Suprapubic skin (tissue), 4 donors: Measurements from ENCODE around the gene SUCLG1. TPM values are rescaled to one million over a fixed set of nuclear protein-coding genes. Genes with fewer than 3 reads are reported as not detected.
"Not testable (repeated sequence)": the region's sequence is repeated elsewhere in the genome, so short reads cannot be mapped to it uniquely, and the experiment has no call there.

Experiments
- DNase-seq, 2 donors: peaks; one replicate each; pipeline ENCODE4 v3.0.0-alpha.2; 2019; ENCODE audit warnings: low spot score in 2 of 2
- H3K27ac ChIP-seq: fragments of 200-600 bp; sonication (generic); one replicate; pipeline ENCODE4 v1.5.1; 2019
- H3K27me3 ChIP-seq: fragments of 200-600 bp; sonication (generic); one replicate; pipeline ENCODE4 v1.5.1; 2019
- H3K36me3 ChIP-seq: fragments of 200-600 bp; sonication (generic); one replicate; pipeline ENCODE4 v1.5.1; 2019
- H3K4me1 ChIP-seq: fragments of 200-600 bp; sonication (generic); one replicate; pipeline ENCODE4 v1.5.1; 2019
- H3K4me3 ChIP-seq: fragments of 200-600 bp; sonication (generic); one replicate; pipeline ENCODE4 v1.5.1; 2019; ENCODE audit warnings: mild to moderate bottlenecking
- H3K9me3 ChIP-seq: fragments of 200-600 bp; sonication (generic); one replicate; pipeline ENCODE4 v1.5.1; 2019
- CTCF ChIP-seq, 2 donors: fragments of 200-600 bp in 1 of 2; fragments of 450-650 bp in 1 of 2; sonication (generic) in 1 of 2; IDR thresholded peaks; one replicate each; pipeline ENCODE4 v1.5.1; 2016 to 2019; ENCODE audit warnings: antibody characterized with exemption in 2 of 2, mild to moderate bottlenecking in 1 of 2, moderate library complexity in 1 of 2
- EP300 ChIP-seq: sonication (generic); formaldehyde crosslinking; IDR thresholded peaks from one replicate; pipeline ENCODE4 v1.6.1; 2017; ENCODE audit warnings: antibody characterized with exemption
- POLR2A ChIP-seq, 2 donors: fragments of 450-650 bp; IDR thresholded peaks; one replicate each; pipeline ENCODE4 v1.6.1; 2017; ENCODE audit warnings: antibody characterized with exemption in 2 of 2, mild to moderate bottlenecking in 2 of 2, moderate library complexity in 2 of 2
- POLR2AphosphoS5 ChIP-seq, 3 donors: sonication (generic); formaldehyde crosslinking; IDR thresholded peaks; one replicate each; pipeline ENCODE4 v1.6.1; 2017; ENCODE audit warnings: antibody characterized with exemption in 3 of 3
- WGBS: methylation state at CpG from one replicate; pipeline ENCODE4 v1.1.5; 2018; 5-methylcytosine and 5-hydroxymethylcytosine counted together
- total RNA-seq, 4 donors: library from RNA; depleted of rRNA; stranded (reverse); fragments of >200 nt; gene quantifications; one replicate each; pipeline ENCODE4 v1.1.0, GENCODE V29; 2016

Gene SUCLG1
- total RNA-seq, 4 donors from 2014 or later, result 39.7 to 86.2 (median 71.5) TPM

GRCh38 chr2:84478867-84479266, 19.8 kb upstream of the SUCLG1 start:
- 90% methylated on average over 3 of the region's 3 CpGs for WGBS
- no peak for DNase-seq
- Histone ChIP-seq H3K36me3 (no peaks in the 10 kb centered on the region), H3K4me1 (peaks cover 6% of the 10 kb centered on the region), H3K27ac (no peak overlapping the region), H3K4me3 (no peak overlapping the region), H3K27me3 (no peaks in the 10 kb centered on the region), H3K9me3 (peaks cover 11% of the 10 kb centered on the region)
- TF ChIP-seq POLR2AphosphoS5 (IDR thresholded peaks at IDR 0.05) (no peak), CTCF (IDR thresholded peaks at IDR 0.05) (no peak), POLR2A (IDR thresholded peaks at IDR 0.05) (no peak), EP300 (no peak)

DNA sequence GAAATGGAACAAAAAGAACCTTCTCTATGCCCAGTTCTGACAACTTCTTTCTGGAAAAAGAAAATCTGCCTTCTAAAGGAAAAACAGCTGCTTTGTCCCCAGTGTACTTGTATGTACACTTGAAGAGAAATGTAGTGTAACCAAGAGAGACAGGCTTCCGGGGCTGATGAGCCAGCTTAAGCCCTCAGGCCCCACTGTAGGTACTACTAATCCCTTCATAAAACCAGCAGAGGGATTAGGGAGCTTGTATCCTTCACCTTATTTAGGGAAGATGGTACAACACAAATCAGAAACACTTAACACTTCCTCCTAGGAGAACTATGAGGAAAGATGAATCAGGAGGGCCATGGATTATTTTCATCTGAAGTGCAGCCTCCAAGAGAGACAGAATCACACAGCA, 18.8 kb upstream of the SUCLG1 start:
- Histone ChIP-seq H3K4me1 (peaks cover 16% of the 10 kb centered on the region), H3K36me3 (no peaks in the 10 kb centered on the region), H3K27me3 (no peaks in the 10 kb centered on the region), H3K4me3 (no peak overlapping the region), H3K27ac (no peak overlapping the region), H3K9me3 (peaks cover 11% of the 10 kb centered on the region)
- TF ChIP-seq CTCF (IDR thresholded peaks at IDR 0.05) (no peak), POLR2AphosphoS5 (IDR thresholded peaks at IDR 0.05) (no peak), EP300 (no peak), POLR2A (IDR thresholded peaks at IDR 0.05) (no peak)
- 92% methylated on average over 1 of the region's 1 CpG for WGBS
- no peak for DNase-seq

- Histone ChIP-seq H3K36me3 (no peaks in the 10 kb centered on the region), H3K27ac (no peak overlapping the region), H3K9me3 (peaks cover 14% of the 10 kb centered on the region), H3K4me3 (no peak overlapping the region), H3K4me1 (peaks cover 25% of the 10 kb centered on the region), H3K27me3 (no peaks in the 10 kb centered on the region)
- TF ChIP-seq POLR2A (IDR thresholded peaks at IDR 0.05) (no peak), EP300 (no peak), POLR2AphosphoS5 (IDR thresholded peaks at IDR 0.05) (no peak), CTCF (IDR thresholded peaks at IDR 0.05) (no peak)
- whole genome bisulfite sequencing, result 36% methylated on average over 4 of the region's 4 CpGs
- no peak for DNase-seq
Measured at GRCh38 chr2:84474176-84474575, 15.1 kb upstream of the SUCLG1 start.

DNA sequence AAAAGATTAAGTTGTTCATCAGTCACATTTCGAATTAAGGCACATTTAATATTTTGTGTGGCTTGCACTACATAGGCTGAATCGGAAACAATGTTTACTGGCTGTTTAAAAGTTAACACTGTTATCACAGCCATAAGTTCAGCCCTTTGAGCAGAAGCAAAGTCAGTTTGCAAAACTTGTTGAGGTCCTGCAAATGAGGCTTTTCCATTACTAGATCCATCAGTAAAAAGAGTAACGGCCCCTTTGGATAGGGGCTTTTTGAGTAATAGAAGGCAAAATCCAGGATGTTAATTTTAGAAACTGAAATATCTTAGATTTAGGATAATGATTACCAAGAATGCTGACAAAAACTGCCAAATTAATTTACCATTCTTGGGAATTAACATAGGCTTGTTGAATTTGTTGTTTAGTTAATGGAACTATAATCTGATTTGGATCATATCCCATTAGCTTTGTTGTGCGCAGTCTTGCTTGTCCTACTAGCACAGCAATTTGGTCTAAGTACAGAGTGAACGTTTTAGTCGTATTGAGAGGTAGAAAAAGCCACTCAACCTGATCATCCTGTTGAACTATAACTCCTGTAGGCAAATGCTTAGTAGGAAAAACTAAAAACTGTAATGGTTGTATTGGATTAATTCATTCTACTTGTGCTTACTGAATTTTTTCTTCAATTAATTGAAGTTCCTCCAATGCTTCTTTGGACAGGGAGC, 13.9 kb upstream of the SUCLG1 start:
- Histone ChIP-seq H3K36me3 (no peaks in the 10 kb centered on the region), H3K27me3 (no peaks in the 10 kb centered on the region), H3K4me1 (peaks cover 25% of the 10 kb centered on the region), H3K9me3 (peaks cover 14% of the 10 kb centered on the region), H3K4me3 (no peak overlapping the region), H3K27ac (no peak overlapping the region)
- TF ChIP-seq EP300 (no peak), CTCF (IDR thresholded peaks at IDR 0.05) (no peak), POLR2A (IDR thresholded peaks at IDR 0.05) (no peak), POLR2AphosphoS5 (IDR thresholded peaks at IDR 0.05) (no peak)
- 64% methylated on average over 6 of the region's 6 CpGs for WGBS
- DNase-seq, result no peak

DNA sequence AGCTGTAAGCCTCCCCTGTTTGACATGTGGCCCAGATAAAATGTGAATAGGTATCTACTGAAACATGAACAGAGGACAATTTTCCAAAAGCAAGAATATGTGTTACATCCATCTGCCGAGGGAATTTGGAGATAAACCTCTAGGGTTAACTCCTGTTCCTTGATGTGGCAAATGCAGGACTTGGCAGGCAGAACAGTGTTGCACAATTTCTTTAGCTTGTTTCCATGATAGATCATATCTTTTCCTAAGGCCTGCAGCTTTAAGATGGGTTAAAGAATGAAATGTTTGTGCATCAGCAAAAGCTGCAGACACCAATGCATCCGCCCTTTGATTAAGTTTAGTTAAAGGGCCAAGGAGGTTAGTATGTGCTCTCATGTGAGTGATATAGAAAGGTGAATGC, 13.3 kb upstream of the SUCLG1 start:
- H3K27me3 ChIP-seq, DNase-seq, H3K36me3 ChIP-seq, H3K4me3 ChIP-seq, H3K27ac ChIP-seq: not testable (repeated sequence)
- 34% methylated on average over 2 of the region's 2 CpGs for WGBS
- Histone ChIP-seq H3K4me1 (peaks cover 25% of the 10 kb centered on the region), H3K9me3 (peaks cover 14% of the 10 kb centered on the region)

DNA sequence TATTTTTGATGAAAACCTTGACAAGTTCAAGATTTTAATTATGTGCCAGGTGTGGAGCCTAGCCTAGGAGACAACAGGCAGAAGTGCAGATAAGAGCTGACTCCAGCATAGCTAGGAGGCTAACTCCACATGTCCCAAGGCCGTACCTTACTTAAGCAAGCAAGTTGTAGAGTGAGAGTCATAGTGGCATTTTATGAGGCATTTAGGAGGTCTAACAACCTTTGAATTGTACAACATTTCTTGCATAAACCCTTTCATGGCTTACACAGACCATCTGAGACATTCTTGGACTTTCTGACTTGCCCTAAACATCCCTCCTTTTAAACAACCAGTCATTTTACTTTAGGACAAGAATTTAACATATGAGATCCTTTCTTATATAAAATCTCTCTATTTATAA, 8.3 kb upstream of the SUCLG1 start:
- Histone ChIP-seq H3K4me1 (peaks cover 5% of the 10 kb centered on the region), H3K27ac (no peak overlapping the region), H3K4me3 (no peak overlapping the region), H3K27me3 (no peaks in the 10 kb centered on the region), H3K36me3 (no peaks in the 10 kb centered on the region), H3K9me3 (peaks cover 3% of the 10 kb centered on the region)
- TF ChIP-seq CTCF (IDR thresholded peaks at IDR 0.05), result no peak
- no peak for TF ChIP-seq POLR2A (IDR thresholded peaks at IDR 0.05)
- no peak for TF ChIP-seq POLR2AphosphoS5 (IDR thresholded peaks at IDR 0.05)
- TF ChIP-seq EP300, result no peak
- 95% methylated on average over 1 of the region's 1 CpG for WGBS
- DNase-seq, result no peak
